ENCODE measurements around the gene ACVRL1.
"Not testable (repeated sequence)": the region's sequence is repeated elsewhere in the genome, so short reads cannot be mapped to it uniquely, and the experiment has no call there.

The ACVRL1 gene

DNA sequence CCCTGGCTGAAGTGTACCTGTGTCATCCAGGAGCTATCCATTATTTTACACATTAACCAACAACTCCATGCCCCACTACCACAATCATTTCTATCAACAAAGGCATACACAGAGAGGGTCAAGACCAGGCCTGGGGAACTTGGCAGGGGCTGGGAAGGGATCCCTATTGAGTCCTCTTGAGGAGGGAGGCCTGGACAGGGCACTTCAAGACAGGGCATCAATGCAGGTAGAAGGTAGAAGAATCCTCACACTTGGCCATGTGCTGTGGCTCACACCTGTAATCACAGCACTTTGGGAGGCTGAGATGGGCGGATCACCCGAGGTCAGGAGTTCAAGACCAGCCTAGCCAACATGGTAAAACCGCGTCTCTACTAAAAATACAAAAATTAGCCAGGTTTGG, 32.8 kb upstream of the ACVRL1 start:
- DNase-seq = no peak

DNA sequence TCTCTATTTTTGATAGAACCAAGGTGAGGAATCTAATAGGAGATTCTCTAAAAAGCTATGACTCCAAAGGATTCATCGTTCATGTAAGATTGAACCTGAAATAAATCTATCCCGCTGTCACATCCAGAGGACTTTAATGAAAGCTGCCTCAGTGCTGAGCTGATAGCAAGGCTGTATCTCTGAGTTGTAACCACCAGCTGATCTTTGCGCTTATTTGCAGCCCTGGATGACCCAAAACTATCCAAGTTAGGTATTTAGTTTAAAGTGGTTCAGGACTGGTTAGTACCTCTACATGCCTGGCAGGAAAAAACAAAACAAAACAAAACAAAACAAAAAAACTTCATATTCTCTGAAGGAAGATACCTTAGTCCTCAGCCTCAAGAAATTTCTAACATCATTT, 28.2 kb upstream of the ACVRL1 start:
- no peak for DNase-seq

DNA sequence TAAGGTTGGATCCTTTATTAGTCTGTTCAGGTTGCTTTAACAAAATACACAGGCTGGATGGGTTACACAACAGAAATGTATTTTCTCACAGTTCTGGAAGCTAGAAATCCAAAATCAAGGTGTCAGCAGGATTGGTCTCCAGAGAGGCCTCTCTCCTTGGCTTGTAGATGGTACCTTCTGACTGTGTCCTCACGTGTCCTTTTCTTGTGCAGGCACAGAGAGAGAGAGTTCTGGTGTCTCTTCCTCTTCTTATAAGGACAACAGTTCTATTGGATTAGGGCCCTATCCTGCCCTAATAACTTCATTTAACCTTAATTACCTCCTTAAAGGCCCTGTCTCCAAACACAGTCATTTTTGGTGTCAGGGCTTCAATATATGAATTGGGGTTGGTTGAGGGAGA, 24.0 kb upstream of the ACVRL1 start:
- no peak for DNase-seq

DNA sequence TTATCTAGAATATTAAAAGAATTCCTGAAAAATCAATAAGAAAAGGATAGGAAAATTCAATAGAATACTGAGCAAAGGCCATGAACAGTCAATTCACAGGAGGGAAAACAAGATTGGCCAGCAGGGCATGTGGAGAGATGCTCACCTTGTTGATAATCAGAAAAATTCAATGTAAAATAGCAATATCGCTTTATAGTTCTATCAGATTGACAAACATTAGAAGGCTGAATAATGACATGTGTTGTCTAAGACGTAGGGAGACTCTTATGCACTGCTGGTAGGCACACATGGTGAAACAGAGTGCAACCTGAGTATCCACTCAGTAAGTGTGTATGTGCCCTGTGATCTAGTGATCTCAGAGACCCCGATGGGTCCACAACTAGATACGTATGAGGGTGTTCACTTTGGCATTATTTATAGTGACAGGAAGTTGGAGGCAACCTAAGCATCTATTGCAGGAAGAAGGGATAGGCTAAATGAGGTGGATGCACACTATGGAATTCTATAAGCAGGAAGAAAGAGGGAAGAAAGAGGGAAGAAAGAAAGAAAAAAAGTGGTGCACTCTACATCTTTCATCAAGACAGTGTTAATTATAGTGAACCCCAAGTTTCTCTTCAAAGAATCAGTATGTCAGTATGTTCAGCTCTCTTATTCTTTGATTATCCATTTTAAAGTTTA, 23.2 kb upstream of the ACVRL1 start:
- DNase-seq = no peak

DNA sequence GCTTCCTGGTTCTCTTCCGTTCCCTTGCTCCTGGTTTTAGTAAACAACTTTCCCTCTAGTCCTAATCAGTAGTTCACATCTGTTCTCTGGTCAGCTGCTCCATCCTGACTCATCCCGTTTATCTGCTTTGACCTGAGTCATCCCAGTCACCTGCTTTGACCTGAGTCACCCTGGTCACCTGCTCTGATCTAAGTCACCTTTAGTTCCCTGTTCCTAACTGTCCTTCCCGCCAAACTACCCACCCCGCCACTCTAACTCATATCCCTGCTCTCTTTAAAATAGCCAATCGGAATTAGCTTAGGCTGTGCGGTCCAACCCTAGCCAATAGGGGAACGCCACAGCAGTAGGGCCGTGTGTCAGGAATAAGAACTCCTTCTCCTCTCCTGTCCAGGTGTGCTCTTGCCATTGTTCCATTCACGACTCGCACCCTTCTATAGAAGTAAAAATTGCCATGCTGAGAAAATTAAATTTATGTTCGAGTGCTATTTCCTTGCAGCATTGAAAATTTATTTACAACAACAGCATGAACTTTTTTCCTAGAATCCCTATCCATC, 22.6 kb upstream of the ACVRL1 start:
- DNase-seq = peak in 1 of 2 donors; percentile 37

DNA sequence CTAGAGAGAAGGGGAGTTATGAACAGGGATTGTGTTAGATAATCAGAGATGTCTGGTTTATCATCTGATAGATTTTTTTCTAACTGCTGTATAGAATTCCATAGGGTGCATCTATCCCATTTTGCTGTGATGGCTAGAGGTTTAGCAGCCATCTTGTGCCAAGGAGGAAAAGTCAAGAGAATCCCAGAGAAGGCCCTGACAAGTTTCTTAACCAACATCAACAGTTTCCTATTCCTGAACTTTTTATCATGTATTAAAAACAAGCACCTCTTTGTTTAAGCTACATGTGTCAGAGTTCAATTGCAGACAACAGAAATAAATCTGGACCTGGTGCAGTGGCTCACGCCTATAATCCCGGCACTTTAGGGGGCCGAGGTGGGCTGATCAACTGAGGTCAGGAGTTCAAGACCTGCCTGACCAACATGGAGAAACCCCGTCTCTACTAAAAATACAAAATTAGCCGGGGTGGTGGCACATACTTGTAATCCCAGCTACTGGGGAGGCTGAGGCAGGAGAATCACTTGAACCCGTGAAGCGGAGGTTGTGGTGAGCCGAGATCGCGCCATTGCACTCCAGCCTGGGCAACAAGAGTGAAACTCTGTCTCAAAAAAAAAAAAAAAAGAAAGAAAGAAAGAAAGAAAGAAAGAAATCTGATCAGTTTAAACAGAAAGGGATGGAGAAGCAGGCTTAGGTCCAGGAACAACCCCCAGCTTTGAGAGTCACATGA, 21.8 kb upstream of the ACVRL1 start:
- DNase-seq = not testable (repeated sequence)

DNA sequence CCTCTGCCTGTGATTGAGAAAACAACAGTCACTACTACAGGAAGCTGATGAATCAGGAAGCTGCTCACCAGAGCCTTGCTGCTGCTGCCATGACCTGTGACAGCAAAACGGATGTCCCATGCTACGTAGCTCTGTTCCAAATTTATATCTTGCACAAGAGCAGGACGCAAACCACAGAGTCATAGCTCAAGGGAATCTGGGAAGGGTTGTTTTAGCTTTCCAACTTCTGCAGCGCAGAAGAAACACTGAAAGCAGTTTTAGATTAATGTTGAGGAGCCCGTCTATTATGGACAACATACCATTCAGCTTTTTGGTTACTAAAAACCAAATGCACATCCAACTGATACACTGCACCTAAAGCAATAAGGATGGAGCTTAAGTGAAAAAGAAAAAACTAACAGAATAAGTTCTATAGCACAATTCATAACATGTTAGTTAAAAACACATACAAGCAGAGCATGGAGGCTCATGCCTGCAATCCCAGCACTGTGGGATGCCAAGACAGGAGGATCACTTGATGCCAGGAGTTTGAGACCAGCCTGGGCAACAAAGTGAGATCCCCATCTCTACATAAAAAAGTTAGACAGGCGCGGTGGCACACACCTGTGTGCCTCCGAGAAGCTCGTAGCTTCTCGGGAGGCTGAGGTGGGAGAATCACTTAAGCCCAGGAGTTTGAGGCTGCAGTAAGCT, 21.1 kb upstream of the ACVRL1 start:
- peak; percentile 94 to 97 for DNase-seq

DNA sequence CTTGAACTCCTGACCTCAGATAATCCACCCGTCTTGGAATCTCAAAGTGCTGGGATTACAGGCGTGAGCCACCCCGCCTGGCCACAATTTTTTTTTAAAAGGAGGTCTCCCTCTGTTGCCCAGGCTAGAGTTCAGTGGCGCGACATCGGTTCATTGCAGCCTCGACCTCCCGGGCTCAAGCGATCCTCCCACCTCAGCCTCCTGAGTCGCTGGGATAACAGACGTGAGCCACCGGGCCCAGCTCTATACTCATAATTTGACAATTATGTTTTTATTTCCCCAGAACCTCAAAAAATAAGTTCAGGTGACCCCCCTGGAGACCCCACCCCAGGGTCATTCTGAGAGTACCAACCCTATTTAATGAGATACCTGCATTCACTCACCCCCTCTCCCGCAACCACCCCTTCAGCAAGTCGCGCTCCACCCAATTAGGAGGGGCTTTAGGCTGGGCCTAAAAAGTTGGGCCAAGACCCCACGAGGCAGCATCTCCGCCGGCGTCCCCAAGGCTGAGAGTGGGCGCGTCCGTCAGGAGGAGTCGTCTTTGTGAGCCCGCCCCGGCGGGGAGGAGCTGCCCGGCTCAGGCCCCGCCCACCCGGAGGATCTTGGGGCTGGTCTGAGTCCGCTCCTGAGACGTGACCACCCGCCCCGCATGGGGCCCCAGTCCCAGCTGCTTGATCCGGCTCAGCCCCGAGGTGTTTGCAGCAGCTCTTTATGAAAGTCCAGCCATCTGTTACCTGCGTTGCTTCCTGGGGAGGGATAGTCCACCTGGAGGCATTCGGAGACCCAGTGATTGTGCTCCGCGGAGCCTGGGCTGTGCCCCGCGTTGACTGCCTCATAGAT, 19.6 kb upstream of the ACVRL1 start, which contains the start of gene ANKRD33:
ANKRD33 (plus strand) TSS at position 628 of the 840 bp plus-strand sequence; CDS start at position 712, 84 bp downstream.
- no peak for DNase-seq

DNA sequence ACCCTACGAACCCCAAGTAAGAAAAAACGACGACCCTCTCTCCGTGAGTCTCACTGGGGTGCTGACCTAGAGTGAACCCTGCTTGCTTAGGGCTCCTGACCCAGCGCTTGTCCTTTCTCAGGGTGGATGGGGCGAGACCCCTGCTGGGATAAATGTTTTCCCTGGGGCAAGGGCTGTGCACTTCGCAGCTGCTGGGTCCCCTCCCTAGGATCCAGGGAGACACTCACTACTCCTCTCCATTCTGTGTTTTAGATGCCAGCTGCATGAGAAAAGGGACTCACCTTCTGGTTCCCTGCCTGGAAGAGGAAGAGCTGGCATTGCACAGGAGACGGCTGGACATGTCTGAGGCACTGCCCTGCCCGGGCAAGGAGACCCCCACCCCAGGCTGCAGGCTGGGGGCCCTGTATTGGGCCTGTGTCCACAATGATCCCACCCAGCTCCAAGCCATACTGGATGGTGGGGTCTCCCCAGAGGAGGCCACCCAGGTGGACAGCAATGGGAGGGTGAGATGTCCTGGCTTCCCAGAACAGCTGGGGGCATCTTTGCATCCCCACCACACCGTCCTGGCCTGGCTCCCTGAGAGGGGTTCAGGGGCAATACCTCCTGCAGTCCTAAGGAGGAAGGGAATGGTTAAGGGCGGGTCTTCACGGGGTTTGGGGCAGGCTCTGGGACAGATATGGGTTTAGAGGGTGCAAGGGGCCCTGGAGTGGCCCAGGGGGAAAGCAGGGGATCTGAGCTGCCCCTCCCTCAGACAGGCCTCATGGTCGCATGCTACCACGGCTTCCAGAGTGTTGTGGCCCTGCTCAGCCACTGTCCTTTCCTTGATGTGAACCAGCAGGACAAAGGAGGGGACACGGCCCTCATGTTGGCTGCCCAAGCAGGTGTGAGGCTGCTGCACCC, 18.7 kb upstream of the ACVRL1 start:
- DNase-seq = no peak

DNA sequence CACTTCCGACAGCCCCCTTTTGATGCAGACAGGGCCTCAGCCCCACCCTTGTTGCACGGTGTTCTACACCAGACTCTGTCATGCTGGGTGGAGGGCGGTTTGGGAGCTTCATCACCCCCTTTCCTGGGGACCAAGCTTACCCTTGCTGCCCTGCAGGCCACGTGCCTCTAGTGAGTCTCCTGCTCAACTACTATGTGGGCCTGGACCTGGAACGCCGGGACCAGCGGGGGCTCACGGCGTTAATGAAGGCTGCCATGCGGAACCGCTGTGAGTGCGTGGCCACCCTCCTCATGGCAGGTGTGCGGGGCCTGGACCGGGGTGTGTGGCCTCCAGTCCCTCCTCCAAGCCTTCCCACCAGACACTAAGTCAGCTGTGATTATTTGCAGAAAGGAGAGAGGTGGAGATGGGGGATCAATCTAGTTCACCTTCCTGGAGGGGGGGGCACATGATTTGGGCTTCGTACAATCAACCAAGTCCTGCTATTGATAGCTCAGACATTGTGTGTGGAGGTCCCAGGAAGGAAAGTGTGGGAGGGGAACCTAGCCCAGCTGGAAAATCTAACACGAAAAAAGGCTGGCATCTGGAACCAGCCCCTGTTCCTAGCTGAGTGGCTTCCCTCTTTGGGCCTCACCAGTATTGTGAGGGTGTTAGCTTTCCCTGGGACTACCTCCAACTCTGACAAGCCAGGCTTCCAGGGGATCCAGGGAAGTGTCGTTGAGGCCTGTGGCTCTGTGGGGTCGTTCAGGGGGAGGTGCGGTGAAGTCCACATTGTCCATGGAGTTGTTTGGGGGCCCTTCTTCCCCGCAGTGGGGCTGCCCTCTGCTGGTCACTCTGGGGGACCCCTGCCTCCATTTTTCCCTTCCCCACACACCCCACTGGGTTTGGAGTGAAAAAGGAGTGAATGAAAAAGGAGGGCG, 17.8 kb upstream of the ACVRL1 start:
- DNase-seq = no peak

DNA sequence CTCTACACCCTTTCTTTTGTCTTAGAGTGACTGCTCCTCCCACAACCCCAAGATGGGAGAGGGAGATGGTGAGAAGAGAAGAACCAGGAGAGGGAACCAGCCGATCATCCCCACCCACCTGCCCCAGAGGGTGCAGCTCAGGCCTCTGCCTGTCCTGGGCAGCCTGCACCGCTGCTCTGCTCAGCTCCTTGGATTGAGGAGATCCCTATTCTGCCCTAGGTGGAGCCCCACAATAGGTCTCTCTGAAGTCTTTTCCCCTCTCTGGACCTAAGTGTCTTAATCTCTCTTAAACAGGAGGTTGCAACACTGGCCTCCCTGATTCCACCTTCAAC, 17.2 kb upstream of the ACVRL1 start:
- no peak for DNase-seq

DNA sequence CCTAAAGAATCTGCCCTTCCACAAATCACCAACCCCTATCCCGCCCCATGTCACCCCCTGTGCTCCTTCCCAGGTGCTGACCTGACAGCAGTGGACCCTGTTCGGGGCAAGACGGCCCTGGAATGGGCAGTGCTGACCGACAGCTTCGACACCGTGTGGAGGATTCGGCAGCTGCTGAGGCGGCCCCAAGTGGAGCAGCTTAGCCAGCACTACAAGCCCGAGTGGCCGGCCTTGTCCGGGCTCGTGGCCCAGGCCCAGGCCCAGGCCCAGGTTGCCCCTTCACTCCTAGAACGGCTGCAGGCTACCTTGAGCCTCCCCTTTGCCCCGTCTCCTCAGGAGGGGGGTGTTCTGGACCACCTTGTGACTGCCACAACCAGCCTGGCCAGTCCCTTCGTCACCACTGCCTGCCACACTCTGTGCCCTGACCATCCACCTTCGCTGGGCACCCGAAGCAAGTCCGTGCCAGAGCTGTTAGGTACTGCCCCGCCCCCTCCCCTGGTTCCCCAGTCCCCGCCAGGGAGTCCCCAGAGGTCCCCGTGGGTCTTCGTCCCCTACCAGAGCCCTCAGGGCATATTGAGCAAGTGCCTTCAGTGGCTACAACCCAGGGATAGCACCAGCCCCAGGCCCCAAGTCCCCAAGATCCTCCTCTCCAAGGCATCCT, 16.7 kb upstream of the ACVRL1 start:
- DNase-seq = no peak

DNA sequence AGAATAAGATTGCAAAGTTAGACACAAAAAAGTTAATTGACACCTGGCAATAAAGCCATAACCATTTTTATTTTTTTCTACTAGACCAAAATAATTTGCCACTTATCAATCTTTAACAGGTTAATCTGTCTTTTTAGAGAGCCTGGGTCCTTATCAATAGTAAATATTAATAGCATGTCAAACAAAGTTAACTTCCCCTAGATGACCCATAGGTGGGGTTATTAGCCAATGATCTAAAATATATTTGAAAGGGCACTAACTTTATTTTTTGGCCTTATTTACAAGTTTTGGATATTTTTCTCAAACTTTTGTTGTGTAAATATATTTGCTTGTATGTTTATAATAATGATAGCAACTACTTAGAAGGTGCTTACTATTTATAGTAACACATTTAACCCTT, 15.5 kb upstream of the ACVRL1 start:
- DNase-seq = peak in 1 of 2 donors; percentile 35

DNA sequence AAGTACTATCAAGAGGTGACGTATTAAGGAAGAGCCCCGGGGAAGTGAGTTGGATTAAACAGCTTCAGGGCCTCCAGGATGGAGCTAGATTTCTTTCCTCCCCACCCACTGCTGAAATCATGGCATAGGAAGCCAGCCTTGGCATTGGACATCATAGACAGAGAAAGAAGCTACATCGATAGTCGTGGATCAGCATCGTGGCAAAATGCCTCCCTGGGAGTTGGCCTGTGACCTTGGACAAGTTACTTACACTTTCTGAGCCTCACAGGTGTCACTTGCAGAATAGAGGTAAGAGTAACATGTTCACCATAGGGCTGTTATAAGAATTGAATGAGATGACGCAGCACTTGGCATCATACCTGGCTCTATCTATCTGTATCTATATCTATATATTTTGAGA, 13.5 kb upstream of the ACVRL1 start:
- no peak for DNase-seq

DNA sequence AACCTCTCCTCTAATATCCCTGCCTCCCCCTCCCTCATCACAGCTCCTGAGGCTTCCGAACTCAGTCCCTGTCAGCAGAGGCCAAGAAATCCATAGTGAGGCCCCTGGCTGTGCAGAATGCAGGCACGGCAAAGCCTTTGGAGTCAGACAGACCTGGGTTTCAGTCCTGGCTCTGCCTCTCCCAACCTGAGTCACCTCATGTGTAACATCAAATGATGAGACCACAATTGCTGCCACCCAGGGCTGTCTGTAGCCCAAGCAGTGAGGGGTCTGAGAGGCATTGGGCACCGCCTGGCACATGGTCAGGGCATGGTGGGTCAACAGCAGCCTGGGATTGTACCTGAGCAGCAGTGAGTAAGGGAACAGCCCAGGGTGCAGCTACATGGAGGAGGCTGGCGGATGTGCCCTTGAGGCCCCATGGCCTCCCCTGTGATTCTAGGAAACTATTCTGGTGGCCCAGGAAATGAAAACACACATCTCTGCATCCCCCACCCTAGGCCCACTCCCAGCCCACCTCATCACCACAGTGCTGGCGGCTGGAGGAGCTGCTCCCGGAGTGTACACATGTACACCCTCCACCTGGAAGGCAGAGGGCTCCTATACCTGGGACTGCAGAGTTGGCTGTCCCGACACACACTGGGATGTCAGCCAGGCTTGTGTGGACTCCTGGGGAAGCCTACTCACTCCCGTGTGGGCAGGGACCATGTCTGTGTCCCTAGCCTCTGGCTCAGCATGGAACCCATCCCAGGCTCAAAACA, 11.7 kb upstream of the ACVRL1 start:
- no peak for DNase-seq

DNA sequence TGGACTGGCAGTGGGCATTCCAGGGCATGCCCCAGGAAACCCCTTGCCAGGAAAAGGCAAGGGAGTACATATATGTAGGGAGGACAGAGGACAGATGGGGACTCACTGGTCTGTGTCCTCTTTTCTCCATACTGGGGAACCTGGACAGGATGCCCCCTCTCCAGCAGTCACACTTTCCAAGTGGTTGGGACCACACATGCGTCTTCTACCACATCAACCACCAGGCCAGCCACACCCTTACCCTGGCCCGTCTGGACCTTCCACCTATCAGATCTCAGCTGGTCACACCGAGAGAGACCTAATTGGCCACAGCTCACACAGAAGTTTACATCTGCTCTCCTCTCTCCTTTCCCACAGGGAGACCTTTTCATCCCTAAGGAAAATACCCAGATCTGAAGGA, 11.1 kb upstream of the ACVRL1 start:
- no peak for DNase-seq

DNA sequence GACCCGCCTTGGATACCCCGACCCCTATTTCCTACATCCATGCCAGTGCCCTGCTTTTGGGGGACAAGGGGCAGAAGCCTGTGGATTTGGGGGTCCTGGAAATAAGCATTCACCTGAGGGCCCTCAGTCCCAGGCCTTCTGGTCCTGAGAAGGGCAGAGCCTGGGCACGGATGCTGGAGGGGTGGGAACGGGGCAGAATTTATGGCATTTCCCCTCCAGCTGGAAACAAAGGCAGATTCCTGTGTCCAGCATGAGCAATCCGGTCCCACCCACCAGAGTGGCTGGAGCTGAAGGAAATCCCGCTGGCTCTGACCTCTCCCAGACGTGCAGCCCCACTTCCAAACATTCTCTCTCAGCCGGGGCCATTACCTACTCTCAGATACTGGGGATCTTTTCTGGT, 10.1 kb upstream of the ACVRL1 start:
- DNase-seq = no peak

DNA sequence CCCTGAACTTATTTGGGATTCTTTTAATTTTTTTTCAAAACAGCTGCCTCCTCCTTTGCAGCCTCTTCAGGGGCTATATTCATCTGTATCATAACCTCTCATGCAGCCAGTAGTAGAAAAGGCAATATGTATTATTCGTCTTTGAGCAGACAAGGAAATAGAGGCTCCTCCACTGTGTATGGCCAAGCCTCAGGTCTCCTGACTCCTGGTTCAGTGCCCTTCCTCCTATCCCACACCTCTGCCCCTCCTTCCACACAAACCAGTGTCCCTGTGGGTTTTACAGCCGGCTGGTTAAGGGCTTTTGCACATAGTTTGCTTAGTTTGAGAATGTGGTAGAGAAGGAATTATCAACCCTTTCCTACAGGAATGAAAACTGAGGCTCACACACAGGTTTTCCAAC, 8.8 kb upstream of the ACVRL1 start:
- no peak for DNase-seq

DNA sequence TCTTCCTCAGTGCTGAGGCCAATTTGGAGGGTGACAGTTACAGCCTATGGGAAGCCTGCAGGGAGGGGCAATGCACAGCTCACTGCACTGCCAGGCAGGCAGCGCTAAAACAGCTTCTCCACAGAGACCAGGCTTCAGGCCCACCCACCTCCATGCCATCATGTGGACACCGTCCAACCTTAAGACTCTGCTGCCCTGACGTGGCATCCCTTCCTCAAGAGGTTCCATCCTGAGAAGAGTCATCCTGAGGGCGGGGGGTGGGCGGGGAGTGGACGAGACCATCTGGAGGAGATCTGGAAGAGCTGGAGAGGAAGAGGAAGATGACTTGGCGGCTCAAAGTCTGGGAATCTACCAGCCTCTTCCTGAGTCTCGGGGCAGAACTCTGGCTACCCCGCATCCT, 8.4 kb upstream of the ACVRL1 start:
- peak; percentile 64 to 85 for DNase-seq

All from inflammatory macrophage (primary cell).